ENCODE data around the gene MTCH1. TPM values are rescaled to one million over a fixed set of nuclear protein-coding genes. Genes with fewer than 3 reads are reported as not detected.

MTCH1 gene
- total and polyA plus RNA-seq, 9 of the 15 experiments (the other 6 are each of a cell fraction or from before 2014, with no cell fraction given): 7.9 to 161 (median 118) TPM

- TF ChIP-seq ZBTB12 (CRISPR knock-in tag; IDR thresholded peaks at IDR 0.05): no peak
- TF ChIP-seq RHOXF2B (CRISPR knock-in tag; conservative IDR thresholded peaks at IDR 0.05): no peak
- TF ChIP-seq, protein P1, sequence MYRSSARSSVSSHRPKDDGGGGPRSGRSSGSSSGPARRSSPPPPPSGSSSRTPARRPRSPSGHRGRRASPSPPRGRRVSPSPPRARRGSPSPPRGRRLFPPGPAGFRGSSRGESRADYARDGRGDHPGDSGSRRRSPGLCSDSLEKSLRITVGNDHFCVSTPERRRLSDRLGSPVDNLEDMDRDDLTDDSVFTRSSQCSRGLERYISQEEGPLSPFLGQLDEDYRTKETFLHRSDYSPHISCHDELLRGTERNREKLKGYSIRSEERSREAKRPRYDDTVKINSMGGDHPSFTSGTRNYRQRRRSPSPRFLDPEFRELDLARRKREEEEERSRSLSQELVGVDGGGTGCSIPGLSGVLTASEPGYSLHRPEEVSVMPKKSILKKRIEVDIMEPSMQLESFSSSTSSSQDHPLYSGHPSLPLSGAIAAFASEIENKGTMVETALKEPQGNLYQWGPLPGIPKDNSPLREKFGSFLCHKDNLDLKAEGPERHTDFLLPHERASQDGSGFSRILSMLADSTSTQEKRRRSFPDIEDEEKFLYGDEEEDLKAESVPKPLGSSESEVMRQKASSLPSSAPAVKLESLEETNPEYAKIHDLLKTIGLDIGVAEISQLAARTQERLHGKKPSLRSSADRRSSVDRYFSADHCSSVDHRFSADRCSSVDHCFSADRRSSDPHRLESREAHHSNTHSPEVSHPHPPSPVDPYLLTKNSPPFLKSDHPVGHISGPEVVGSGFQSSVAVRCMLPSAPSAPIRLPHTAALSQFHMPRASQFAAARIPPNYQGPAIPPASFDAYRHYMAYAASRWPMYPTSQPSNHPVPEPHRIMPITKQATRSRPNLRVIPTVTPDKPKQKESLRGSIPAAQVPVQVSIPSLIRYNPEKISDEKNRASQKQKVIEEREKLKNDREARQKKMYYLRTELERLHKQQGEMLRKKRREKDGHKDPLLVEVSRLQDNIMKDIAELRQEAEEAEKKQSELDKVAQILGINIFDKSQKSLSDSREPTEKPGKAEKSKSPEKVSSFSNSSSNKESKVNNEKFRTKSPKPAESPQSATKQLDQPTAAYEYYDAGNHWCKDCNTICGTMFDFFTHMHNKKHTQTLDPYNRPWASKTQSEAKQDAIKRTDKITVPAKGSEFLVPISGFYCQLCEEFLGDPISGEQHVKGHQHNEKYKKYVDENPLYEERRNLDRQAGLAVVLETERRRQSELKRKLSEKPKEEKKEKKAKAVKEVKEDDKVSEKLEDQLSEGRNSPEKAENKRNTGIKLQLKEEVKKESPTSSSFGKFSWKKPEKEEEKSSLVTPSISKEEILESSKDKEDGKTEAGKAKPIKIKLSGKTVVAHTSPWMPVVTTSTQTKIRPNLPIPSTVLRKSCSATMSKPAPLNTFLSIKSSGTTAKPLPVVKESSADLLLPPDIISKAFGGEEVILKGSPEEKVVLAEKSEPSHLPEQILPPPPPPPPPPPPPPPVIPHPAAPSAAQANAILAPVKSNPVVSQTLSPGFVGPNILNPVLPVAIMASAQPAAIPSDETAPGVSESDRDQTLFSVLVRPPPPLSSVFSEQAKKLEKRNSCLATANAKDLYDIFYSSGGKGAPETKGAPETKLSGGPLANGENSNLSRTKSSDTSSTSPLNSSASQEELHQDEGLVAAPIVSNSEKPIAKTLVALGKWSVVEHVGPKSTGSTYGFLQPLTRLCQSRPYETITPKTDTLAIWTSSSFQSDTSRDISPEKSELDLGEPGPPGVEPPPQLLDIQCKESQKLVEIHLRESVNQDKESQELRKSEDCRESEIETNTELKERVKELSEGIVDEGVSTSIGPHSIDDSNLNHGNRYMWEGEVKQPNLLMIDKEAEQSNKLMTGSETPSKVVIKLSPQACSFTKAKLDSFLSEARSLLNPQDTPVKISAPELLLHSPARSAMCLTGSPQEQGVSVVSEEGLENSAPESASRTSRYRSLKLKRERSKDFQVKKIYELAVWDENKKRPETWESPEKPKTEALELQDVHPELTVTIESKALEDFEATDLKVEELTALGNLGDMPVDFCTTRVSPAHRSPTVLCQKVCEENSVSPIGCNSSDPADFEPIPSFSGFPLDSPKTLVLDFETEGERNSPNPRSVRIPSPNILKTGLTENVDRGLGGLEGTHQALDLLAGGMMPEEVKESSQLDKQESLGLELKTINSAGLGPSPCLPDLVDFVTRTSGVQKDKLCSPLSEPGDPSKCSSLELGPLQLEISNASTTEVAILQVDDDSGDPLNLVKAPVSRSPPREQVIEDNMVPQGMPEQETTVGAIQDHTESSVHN (IDR thresholded peaks at IDR 0.05; ENCODE audit: borderline replicate concordance in 1 of 2, low read depth in 1 of 2): no peak
- TF ChIP-seq ARID2 (IDR thresholded peaks at IDR 0.05): peak; percentile 99
- no peak for TF ChIP-seq ZFP30 (CRISPR knock-in tag; IDR thresholded peaks at IDR 0.05; ENCODE audit: borderline replicate concordance)
- no peak for TF ChIP-seq SAFB2 (IDR thresholded peaks at IDR 0.05; ENCODE audit: borderline replicate concordance, low read depth, low read length, severe bottlenecking)
- TF ChIP-seq FOXK2 (conservative IDR thresholded peaks at IDR 0.05 in 1 of 2, IDR thresholded peaks at IDR 0.05 in 1 of 2; ENCODE audit: low read depth in 2 of 2): peak; percentile 79 to 82
- TF ChIP-seq ZNF785 (CRISPR knock-in tag; IDR thresholded peaks at IDR 0.05): no peak
- TF ChIP-seq, protein P2, sequence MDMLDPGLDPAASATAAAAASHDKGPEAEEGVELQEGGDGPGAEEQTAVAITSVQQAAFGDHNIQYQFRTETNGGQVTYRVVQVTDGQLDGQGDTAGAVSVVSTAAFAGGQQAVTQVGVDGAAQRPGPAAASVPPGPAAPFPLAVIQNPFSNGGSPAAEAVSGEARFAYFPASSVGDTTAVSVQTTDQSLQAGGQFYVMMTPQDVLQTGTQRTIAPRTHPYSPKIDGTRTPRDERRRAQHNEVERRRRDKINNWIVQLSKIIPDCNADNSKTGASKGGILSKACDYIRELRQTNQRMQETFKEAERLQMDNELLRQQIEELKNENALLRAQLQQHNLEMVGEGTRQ (CRISPR knock-in tag; IDR thresholded peaks at IDR 0.05): no peak
- TF ChIP-seq TBL1XR1 (IDR thresholded peaks at IDR 0.05; ENCODE audit: low read length in 2 of 2): peak in 1 of 2 experiments; percentile 68; a peak in 2 of 4 replicates
- peak in 1 of 2 experiments; percentile 81; a peak in 1 of 4 replicates for TF ChIP-seq KDM4B (IDR thresholded peaks at IDR 0.05; ENCODE audit: borderline replicate concordance in 2 of 2, low read depth in 1 of 2)
- 0 out of 2 replicates have a peak, but pooled peaks have one; percentile 85 for TF ChIP-seq ZNF12 (CRISPR knock-in tag; IDR thresholded peaks at IDR 0.05)
- peak; percentile 75; the same call in 1 of the 2 replicates for TF ChIP-seq ZC3H8 (IDR thresholded peaks at IDR 0.05)
- TF ChIP-seq ZNF41 (CRISPR knock-in tag; conservative IDR thresholded peaks at IDR 0.05): 0 out of 2 replicates have a peak, but pooled peaks have one; percentile 5
These were observed 43.4 kb upstream of the MTCH1 start (continued) for GRCh38 chr6:37029249-37029971.
